ENCODE data around the gene AP1M1. TPM values are rescaled to one million over a fixed set of nuclear protein-coding genes. Genes with fewer than 3 reads are reported as not detected.

Gene AP1M1
- total and polyA plus RNA-seq, 11 donors, result 26.2 to 93.4 (median 47.8) TPM

DNA sequence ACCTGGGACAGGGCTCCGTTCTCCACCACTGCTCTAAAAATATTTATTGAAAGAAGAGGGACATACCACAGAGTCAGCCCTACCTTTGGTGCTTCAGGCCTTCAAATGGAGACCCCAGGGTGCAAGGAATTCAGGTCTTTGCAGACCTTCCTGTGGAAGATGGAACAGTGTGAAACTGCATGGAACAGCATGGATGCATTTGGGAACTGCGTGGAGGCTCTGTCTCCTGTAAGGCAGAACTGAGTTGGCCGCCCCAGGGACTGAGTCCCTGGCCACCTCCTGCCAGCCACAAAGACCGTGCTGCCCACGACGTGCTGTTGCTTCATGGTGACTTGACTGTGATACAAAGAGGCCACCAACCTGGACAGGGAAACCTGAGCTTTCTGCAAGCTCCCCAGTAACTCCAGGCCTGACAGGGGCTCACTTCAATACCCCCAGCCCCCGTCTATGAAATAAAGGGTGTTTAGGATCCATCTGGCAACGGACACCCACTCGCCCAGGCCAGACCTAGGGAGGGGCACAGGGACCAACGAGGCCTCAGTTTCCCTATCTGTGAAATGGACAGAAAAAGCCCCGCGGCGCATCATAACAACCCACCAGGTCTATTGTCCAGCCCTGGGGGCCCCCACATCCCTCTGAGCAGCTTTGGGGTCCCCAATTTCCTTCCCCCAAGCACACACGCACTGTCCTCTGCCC lies 68.3 kb downstream of the AP1M1 start:
- no peak overlapping the region for H3K4me3 ChIP-seq
- H3K27me3 ChIP-seq, result no peaks in the 10 kb centered on the region
- H3K9me3 ChIP-seq, result no peaks in the 10 kb centered on the region
- H3K36me3 ChIP-seq, result no peaks in the 10 kb centered on the region
- 92 to 96% (median 93%) methylated on average over 9 to 14 of the region's 14 CpGs for WGBS, 4 donors
- no peak overlapping the region for H3K27ac ChIP-seq
- intact Hi-C loops (cut with DNase I), result no loop called here
- H3K4me1 ChIP-seq, result peaks cover 0 to 20% (median 8%) of the 10 kb centered on the region in 12 donors
- TF ChIP-seq CTCF (IDR thresholded peaks at IDR 0.05), result no peak
- no peak for ATAC-seq
- peak in 1 of 5 donors; percentile 47 for DNase-seq

- H3K27ac ChIP-seq, result no peak overlapping the region
Observed at GRCh38 chr19:16266586-16266942, 68.9 kb downstream of the AP1M1 start.

DNA sequence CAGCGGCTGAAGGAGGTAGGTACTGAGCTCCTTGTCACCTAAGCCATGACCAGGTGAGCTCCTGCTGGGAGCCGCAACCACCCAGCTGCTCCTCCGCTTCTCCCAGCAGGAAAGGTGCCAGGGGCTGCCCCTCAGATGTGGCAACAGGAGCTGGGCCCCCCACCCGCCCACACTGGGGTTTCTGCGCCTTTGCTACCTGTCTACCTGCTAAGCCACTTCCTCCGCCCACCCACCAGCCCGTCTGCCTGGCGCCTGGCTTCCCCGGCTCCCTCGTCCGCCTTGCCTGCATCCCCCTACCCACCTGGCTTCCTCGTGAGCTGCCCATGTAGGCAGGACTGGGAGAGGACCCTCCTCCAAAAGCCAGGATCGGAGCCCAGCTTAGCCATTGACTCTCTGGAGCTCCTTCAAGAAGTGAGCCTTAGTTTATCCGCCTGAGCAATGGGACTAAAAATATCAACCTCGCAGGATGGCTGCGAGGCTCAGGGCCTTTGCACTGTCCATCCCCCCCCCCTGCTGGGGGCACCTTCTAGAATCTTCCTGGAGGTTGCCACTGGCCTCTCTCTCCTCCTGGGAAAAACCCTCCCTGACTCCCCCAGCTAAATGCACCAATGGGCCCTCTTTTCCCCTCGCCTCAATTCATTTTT lies 71.1 kb downstream of the AP1M1 start:
- DNase-seq (no peak), ATAC-seq (no peak)
- 92 to 99% (median 97%) methylated on average over 16 to 17 of the region's 17 CpGs for WGBS, 4 donors
- H3K27me3 ChIP-seq, result no peaks in the 10 kb centered on the region
- no peak overlapping the region for H3K4me3 ChIP-seq
- H3K9me3 ChIP-seq, result no peaks in the 10 kb centered on the region
- no peaks in the 10 kb centered on the region for H3K36me3 ChIP-seq
- peaks cover 0 to 11% (median 7%) of the 10 kb centered on the region in 12 donors for H3K4me1 ChIP-seq
- H3K27ac ChIP-seq, result no peak overlapping the region
- TF ChIP-seq CTCF (IDR thresholded peaks at IDR 0.05) (no peak), POLR2A (IDR thresholded peaks at IDR 0.05) (no peak)
- intact Hi-C loops (cut with DNase I), result no loop called here

More at GRCh38 chr19:16266586-16266942, 68.9 kb downstream of the AP1M1 start:
- H3K9me3 ChIP-seq, result no peaks in the 10 kb centered on the region
- H3K27me3 ChIP-seq, result no peaks in the 10 kb centered on the region
- WGBS, 4 donors, result 66 to 75% (median 75%) methylated on average over 14 of the region's 14 CpGs
- H3K36me3 ChIP-seq, result no peaks in the 10 kb centered on the region
- H3K4me3 ChIP-seq, result no peak overlapping the region
- intact Hi-C loops (cut with DNase I), result no loop called here
- ATAC-seq (no peak), DNase-seq (no peak)
- peaks cover 0 to 15% (median 8%) of the 10 kb centered on the region in 12 donors for H3K4me1 ChIP-seq
- TF ChIP-seq POLR2A (IDR thresholded peaks at IDR 0.05) (no peak), CTCF (IDR thresholded peaks at IDR 0.05) (no peak)

DNA sequence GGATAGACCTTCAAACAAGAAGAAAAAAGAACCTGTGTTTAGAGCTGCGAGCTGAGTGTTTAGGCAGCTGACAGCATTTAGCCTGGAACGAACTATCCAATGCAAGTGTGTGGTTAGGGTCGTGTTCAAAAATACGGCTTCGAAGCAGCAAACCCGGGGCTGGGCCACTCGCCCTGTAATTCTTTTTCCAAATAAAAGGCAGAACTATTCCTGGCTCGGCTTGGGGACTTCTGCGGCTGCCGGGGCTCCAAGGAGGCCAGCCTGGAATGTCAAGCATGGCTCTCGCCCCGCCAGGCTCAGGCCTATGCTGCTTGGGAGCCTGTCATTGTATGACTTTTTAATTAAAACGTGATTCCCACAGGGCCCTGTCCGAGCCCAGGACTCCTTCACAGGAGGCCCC lies 75.2 kb downstream of the AP1M1 start:
- no peak for TF ChIP-seq POLR2A (IDR thresholded peaks at IDR 0.05)
- TF ChIP-seq CTCF (IDR thresholded peaks at IDR 0.05), result no peak
- Histone ChIP-seq H3K27ac (peak overlapping the region in 11 of 12 donors; percentile 5 to 80 (median 52)), H3K27me3 (no peaks in the 10 kb centered on the region), H3K4me3 (no peak overlapping the region), H3K9me3 (no peaks in the 10 kb centered on the region), H3K36me3 (no peaks in the 10 kb centered on the region), H3K4me1 (peaks cover 0 to 19% (median 7%) of the 10 kb centered on the region in 12 donors)
- DNase-seq, result peak in 4 of 5 donors; percentile 47 to 75 (median 52)
- 38 to 45% (median 39%) methylated on average over 14 of the region's 14 CpGs for WGBS, 4 donors
- intact Hi-C loops (cut with DNase I), result no loop called here
- peak; percentile 52 to 71 (median 62) for ATAC-seq

Data from heart left ventricle (tissue), 16 donors.